ENCODE results near the gene ULBP1.
"Not testable (repeated sequence)": the region's sequence is repeated elsewhere in the genome, so short reads cannot be mapped to it uniquely, and the experiment has no call there.

Gene ULBP1

DNA sequence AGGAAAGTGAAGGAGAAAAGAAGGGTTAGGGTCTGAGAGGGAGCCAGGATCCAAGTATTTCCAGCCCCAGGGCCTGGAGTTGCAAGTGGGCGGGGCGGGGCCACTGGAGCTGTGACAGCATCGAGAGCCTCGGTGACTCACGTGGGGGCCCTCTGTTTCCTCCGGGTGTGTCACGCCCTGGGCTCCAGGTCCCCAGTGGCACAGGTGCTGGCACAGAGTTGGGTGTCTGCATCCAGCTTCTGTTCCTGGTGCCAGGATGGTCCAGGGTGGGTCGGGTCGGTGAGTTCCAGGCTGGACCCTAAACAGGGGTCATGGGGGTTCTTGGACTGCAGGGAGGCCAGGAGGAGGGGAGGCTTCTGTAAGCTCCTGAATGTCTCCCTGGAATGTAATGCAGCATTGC is 44.8 kb downstream of the ULBP1 start:
- peak; percentile 14 for DNase-seq

DNA sequence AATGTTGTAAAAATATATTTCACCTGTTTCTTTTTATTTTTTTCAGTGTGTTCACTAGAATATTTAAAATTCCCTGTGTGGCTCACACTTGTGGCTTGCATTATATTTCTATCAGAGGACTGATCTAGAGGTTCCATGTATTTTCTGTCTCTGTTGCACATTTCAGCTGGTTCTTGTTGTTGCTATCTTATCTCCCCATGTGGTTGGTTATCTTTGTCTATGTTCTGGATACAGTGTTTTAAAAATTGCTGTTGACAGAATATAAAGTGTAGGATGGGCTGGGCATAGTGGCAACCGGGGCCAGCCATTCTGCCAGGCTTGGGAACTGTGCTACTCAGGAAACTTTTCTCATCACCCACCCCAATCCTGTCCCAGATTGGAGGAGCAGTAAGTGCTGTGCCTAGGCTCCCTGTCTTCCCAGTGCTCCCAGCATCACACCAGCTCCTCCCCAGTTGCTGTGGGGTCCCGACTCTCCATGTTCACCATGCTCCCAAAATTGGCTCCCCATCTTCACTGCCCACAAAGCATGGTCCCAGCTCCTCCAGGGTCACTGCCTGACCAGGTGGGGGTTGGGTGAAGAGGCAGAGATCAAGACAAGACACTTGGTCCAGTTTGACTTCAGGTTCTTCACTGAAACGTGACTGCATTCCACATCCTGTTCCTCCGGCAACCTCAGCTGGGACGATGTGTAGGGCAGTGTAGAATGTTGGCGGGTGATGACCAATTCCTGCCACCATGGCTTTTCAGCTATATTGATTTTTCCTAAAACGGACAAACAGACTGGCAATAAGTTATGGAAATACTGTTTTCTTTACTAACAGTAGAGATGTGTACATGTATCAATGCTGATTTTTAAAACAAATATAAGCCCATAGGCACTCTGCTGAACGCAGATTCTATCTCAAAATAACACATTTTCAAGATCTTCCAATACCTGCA is 49.4 kb downstream of the ULBP1 start:
- not testable (repeated sequence) for DNase-seq

DNA sequence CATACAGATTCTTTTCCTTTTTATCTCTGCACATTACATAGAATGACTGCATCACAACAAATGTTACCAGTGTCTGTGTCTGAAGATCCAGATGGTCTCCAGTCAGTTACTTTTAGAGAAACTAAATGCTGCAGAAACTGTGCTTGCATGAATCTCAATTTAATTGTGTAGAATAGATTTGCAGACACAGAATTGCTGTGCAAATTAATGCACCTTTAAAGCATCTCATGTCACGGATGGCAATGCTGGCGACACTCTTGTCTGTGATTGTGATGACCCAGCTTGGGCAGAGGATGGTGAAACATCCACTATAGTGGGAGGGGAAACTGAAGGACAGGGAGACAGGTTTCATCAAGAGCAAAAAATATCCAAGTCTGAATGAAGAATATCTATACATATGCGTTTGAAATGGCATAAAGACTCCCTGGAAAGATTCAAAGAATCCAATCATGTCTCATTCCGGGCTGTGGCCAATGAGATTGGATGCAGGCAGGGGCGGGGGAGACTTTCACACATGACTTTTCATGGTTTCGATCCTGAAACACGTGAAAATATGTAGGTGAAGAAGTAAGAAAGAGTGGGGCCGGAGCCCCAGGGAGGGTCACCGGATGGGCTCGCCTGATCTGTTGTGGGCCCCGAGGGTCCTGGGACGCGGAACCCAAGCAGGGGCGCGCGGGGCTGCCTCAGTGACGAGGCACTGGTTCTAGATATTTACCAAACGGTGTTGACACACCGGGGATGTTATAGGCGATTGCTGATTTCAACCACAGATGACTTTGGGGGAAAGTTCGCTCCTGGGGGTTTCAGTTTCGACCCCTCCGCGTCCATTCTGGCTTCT is 50.3 kb downstream of the ULBP1 start:
- DNase-seq: not testable (repeated sequence)

- not testable (repeated sequence) for DNase-seq
Measured at GRCh38 chr6:150014623-150015280, 51.0 kb downstream of the ULBP1 start.

DNA sequence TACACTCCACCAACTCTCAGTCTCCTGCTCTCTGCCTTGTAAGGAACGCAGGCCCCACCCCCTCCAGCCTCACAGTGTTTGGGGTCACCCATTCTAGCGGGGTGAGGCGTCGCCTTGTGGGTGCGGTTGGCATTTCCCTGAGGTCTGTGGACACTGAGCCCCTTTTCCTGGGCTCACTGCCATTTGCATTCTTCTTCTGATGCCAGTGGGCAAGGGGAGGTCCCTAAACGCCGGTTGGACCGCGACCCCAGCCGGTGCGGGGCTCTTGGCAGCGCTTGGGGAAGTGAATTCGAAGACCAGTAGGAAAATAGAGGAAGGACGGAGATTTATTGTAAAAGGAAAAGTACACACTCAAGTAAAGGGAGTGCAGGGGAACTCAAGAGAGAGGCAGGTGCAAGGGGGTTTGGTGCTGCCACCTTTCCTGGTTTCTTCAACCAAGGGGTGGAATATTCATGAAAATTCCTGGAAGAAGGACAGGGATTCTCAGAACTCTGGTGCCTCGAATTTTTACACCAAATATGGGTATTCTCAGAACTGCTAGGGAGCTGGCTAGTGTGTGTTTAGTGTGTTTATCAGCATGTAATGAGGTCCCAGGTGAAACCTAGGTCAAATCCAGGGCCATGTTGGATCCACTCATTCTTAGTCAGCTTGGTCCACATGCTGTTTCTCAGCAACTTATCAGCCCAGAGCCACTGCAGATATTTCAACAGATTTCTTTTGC is 51.7 kb downstream of the ULBP1 start:
- DNase-seq: not testable (repeated sequence)

DNA sequence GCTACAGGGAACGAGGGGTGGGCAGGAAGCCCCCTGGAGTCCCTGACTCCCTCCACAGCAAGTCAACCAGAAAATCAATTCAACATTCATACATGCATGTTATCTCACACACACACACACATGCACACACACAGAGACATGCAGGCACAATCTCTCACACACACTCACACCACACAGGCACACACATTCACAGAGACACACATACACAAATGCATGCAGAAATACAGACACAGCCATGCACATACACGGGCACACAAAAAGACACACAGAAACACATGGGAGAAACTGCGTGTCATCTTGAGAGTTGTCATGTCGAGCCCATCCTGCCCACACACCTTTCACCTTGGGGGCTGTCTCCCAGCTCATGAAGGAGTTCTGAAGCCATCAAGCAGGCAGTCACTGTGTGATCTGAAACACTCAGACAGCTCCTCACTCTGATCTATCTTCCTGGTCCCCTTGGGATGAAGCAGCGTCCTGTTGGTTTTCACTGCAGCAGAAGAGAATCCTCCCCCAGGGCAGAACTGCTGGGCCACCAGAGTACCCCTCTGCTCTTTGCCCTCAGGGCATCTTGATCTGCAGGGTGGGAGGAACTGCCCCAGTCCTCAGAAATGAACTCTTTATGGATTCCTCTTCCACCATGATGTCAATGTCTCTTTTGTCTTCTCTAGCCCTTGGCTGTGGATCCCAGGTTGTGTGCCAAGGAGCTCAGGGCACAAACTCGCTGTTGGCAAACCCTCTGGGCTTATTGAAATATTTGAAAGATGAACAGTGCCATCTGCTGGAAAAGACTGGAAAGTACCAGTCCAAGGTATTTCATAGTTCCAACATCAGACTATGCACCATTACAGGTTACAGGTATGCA is 52.8 kb downstream of the ULBP1 start:
- peak; percentile 14 for DNase-seq

DNA sequence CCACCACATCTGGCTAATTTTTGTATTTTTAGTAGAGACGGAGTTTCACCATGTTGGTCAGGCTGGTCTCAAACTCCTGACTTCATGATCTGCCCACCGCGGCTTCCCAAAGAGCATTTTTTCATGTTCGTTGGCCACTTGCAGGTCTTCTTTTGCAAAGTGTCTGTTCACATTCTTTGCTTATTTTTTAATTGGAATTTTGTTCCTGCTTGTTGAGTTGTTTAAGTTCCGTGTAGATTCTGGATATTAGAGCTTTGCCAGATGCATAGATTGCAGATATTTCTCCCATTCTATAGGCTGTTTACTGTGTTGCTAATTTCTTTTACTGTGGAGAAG is 53.4 kb downstream of the ULBP1 start:
- DNase-seq: not testable (repeated sequence)

DNA sequence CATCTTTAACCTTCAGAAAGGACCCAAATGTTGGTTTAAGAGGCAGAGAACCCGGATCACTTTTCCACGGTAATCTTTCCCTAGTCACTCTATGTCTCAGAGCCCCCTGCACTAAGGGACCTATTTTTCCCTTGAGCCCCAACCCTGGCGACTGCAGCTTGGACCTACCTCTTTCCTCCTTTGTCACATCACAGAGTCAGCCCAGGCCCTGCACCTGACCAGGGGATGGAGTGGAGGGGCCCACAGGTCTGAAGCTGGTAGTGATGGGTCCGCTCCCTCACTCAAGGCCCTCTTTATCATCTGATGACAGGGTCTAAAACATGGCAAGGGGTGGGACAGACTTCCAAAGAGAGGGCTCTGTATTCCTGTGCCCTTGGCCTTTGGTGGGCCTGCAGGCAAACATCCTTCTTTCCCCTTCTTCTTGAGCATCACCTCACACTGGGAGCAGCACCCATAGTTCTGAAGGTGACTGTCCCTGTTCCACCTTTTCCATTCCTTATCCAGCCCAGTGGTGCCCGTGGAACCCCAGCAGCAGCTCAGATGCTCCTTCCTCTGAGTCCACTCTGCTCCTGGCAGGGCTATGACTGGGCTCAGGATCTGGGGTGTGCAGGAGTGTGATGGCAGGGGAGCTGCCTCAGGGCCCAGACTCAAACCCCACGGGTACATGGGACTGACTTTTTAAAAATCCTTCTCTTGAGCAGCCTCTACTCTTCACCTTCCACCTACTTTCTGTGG is 55.3 kb downstream of the ULBP1 start:
- DNase-seq: no peak

GRCh38 chr6:150021870-150022269 is 58.1 kb downstream of the ULBP1 start:
- DNase-seq: not testable (repeated sequence)
